ENCODE results near the gene FTCD. TPM values are rescaled to one million over a fixed set of nuclear protein-coding genes. Genes with fewer than 3 reads are reported as not detected.
A peak's percentile ranks its signal among the peaks of the same experiment; 100 is the strongest.
"Not testable (repeated sequence)": the region's sequence is repeated elsewhere in the genome, so short reads cannot be mapped to it uniquely, and the experiment has no call there.

The FTCD gene
- total RNA-seq, 1 donor from 2014 or later = 0.33 TPM

DNA sequence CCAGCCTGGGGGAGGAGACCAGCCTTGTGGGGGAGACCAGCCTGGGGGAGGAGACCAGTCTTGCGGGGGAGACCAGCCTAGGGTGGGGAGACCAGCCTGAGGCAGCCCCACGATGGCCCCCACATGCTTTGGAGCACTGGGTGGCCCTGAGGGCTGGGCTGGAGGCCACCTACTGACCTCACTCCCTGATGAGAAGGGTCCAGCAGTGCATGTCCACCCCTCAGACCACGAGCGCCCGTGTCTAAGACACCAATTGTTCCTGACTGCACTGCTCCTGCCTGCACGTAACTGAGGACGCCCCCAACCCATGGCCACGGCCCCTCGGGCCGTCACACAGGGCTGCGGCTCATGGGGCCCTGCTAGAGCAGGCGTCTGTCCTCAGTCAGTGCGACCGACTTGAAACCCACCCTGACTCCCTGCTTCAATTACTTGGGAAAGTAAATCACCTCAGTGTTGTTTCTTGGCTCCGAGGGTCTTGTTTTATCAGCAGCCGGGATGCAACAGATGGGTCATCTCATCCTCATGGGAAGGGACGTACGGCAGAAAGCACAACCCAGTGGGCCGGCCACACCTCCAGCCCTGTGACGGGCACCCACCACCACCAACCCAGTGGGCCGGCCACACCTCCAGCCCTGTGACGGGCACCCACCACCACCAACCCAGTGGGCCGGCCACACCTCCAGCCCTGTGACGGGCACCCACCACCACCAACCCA is 28.7 kb upstream of the FTCD start, which contains the start of gene SPATC1L:
SPATC1L (minus strand) TSS at position 550 of the 715 bp plus-strand sequence. CDS start 1,643 bp downstream, outside the sequence.
- TF ChIP-seq CTCF (IDR thresholded peaks at IDR 0.05; ENCODE audit: insufficient read depth, low read length, poor library complexity, severe bottlenecking) = no peak
- H3K4me3 ChIP-seq (ENCODE audit: low read depth, low read length) = peak within 1 kb of the TSS; percentile 91
- H3K27me3 ChIP-seq (ENCODE audit: control insufficient read depth, insufficient read depth, low read length) = no peaks in the 10 kb centered on the region
- no peaks in the 10 kb centered on the region for H3K36me3 ChIP-seq (ENCODE audit: control insufficient read depth, insufficient read depth, low read length)
- DNase-seq (ENCODE audit: low read depth) = peak; percentile 21

GRCh38 chr21:46183337-46183909 is 28.0 kb upstream of the FTCD start:
- peak overlapping the region; percentile 91 for H3K4me3 ChIP-seq (ENCODE audit: low read depth, low read length)
- not testable (repeated sequence) for H3K27me3 ChIP-seq (ENCODE audit: control insufficient read depth, insufficient read depth, low read length); H3K36me3 ChIP-seq (ENCODE audit: control insufficient read depth, insufficient read depth, low read length); DNase-seq (ENCODE audit: low read depth)

DNA sequence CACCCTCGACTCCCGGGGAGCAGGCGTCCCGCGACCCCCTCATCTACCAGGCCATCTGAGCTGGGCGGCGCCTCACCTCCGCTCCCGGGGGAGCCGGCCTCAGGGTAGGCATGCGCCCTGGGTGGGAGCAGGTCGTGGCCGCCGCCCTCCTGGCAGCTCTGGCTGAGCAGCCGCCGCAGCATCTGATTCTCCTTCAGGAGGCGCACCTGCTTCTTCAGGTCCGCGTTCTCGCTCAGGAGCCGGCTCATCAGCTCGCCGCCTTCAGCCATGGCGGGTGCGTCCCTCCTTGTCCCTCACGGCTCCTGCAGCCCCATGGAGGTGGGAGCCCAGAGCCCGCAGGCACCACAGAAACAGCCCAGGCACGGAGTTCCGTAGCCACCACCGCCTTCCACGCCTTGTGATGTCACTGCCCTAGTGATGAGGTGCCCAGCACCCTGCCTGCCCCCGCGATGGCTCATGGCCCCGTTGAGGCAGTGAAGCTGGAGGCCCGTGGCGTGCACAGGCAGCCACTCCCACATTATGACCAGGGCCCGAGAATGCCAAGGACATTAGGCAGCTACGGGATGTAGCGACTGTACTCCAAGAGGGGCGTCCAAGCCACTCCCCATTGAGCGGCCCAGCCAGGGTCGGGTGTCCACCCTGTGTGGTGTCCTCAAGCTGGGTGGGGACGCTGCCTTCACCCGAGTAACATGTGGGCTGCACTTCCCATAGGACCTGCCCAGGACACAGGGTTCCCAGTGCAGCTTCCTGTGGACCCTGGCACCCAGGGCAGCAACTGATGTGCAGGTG is 27.4 kb upstream of the FTCD start:
- H3K4me3 ChIP-seq (ENCODE audit: low read depth, low read length) = no peak overlapping the region
- H3K27me3 ChIP-seq (ENCODE audit: control insufficient read depth, insufficient read depth, low read length) = no peaks in the 10 kb centered on the region
- TF ChIP-seq CTCF (IDR thresholded peaks at IDR 0.05; ENCODE audit: insufficient read depth, low read length, poor library complexity, severe bottlenecking) = no peak
- H3K36me3 ChIP-seq (ENCODE audit: control insufficient read depth, insufficient read depth, low read length) = no peaks in the 10 kb centered on the region
- no peak for DNase-seq (ENCODE audit: low read depth)

- H3K27me3 ChIP-seq (ENCODE audit: control insufficient read depth, insufficient read depth, low read length) = no peaks in the 10 kb centered on the region
- no peak for DNase-seq (ENCODE audit: low read depth)
- TF ChIP-seq CTCF (IDR thresholded peaks at IDR 0.05; ENCODE audit: insufficient read depth, low read length, poor library complexity, severe bottlenecking) = no peak
- no peak overlapping the region for H3K4me3 ChIP-seq (ENCODE audit: low read depth, low read length)
- H3K36me3 ChIP-seq (ENCODE audit: control insufficient read depth, insufficient read depth, low read length) = no peaks in the 10 kb centered on the region
Observed at GRCh38 chr21:46181953-46182547, 26.7 kb upstream of the FTCD start.

DNA sequence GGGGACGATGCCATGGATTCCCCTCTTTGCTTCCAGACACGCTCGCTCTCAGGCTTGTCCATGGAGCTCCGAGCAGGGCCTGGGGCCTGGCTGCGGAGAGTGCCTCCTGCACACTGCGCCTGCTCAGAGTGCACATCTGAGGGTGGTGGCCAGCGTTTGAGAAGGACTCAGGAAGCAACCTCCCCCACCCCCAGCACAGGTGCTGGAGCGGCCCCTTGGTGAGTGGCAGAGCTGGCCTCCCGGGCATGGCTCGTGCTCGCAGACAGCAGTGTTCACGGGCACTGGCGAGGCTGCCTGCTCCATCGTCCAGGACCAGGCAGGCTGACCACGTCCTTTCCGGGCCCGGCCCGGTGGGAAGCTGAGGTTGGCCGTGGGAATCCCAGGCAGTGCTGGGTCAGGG is 26.1 kb upstream of the FTCD start:
- H3K27me3 ChIP-seq (ENCODE audit: control insufficient read depth, insufficient read depth, low read length) = no peaks in the 10 kb centered on the region
- H3K4me3 ChIP-seq (ENCODE audit: low read depth, low read length) = no peak overlapping the region
- no peaks in the 10 kb centered on the region for H3K36me3 ChIP-seq (ENCODE audit: control insufficient read depth, insufficient read depth, low read length)
- DNase-seq (ENCODE audit: low read depth) = no peak
- TF ChIP-seq CTCF (IDR thresholded peaks at IDR 0.05; ENCODE audit: insufficient read depth, low read length, poor library complexity, severe bottlenecking) = no peak
